Suprapubic skin (tissue), 4 donors: Measurements from ENCODE around the gene SYT1. TPM values are rescaled to one million over a fixed set of nuclear protein-coding genes. Genes with fewer than 3 reads are reported as not detected.

Source experiments
- DNase-seq, 2 donors: peaks; one replicate each; pipeline ENCODE4 v3.0.0-alpha.2; 2019; ENCODE audit warnings: low spot score in 2 of 2
- H3K27ac ChIP-seq: fragments of 200-600 bp; sonication (generic); one replicate; pipeline ENCODE4 v1.5.1; 2019
- H3K27me3 ChIP-seq: fragments of 200-600 bp; sonication (generic); one replicate; pipeline ENCODE4 v1.5.1; 2019
- H3K36me3 ChIP-seq: fragments of 200-600 bp; sonication (generic); one replicate; pipeline ENCODE4 v1.5.1; 2019
- H3K4me1 ChIP-seq: fragments of 200-600 bp; sonication (generic); one replicate; pipeline ENCODE4 v1.5.1; 2019
- H3K4me3 ChIP-seq: fragments of 200-600 bp; sonication (generic); one replicate; pipeline ENCODE4 v1.5.1; 2019; ENCODE audit warnings: mild to moderate bottlenecking
- H3K9me3 ChIP-seq: fragments of 200-600 bp; sonication (generic); one replicate; pipeline ENCODE4 v1.5.1; 2019
- CTCF ChIP-seq, 2 donors: fragments of 200-600 bp in 1 of 2; fragments of 450-650 bp in 1 of 2; sonication (generic) in 1 of 2; IDR thresholded peaks; one replicate each; pipeline ENCODE4 v1.5.1; 2016 to 2019; ENCODE audit warnings: antibody characterized with exemption in 2 of 2, mild to moderate bottlenecking in 1 of 2, moderate library complexity in 1 of 2
- EP300 ChIP-seq: sonication (generic); formaldehyde crosslinking; IDR thresholded peaks from one replicate; pipeline ENCODE4 v1.6.1; 2017; ENCODE audit warnings: antibody characterized with exemption
- POLR2A ChIP-seq, 2 donors: fragments of 450-650 bp; IDR thresholded peaks; one replicate each; pipeline ENCODE4 v1.6.1; 2017; ENCODE audit warnings: antibody characterized with exemption in 2 of 2, mild to moderate bottlenecking in 2 of 2, moderate library complexity in 2 of 2
- POLR2AphosphoS5 ChIP-seq, 3 donors: sonication (generic); formaldehyde crosslinking; IDR thresholded peaks; one replicate each; pipeline ENCODE4 v1.6.1; 2017; ENCODE audit warnings: antibody characterized with exemption in 3 of 3
- WGBS: methylation state at CpG from one replicate; pipeline ENCODE4 v1.1.5; 2018; 5-methylcytosine and 5-hydroxymethylcytosine counted together
- total RNA-seq, 4 donors: library from RNA; depleted of rRNA; stranded (reverse); fragments of >200 nt; gene quantifications; one replicate each; pipeline ENCODE4 v1.1.0, GENCODE V29; 2016

Gene SYT1
- total RNA-seq, 4 donors from 2014 or later = 0.15 to 0.31 TPM; not detected in 2

- no peaks in the 10 kb centered on the region for H3K9me3 ChIP-seq
- no peaks in the 10 kb centered on the region for H3K4me1 ChIP-seq
- H3K27ac ChIP-seq = no peak overlapping the region
- no peaks in the 10 kb centered on the region for H3K27me3 ChIP-seq
- no peak overlapping the region for H3K4me3 ChIP-seq
- WGBS = 62% methylated on average over 2 of the region's 2 CpGs
- DNase-seq = no peak
- TF ChIP-seq CTCF (IDR thresholded peaks at IDR 0.05) (no peak), EP300 (no peak), POLR2A (IDR thresholded peaks at IDR 0.05) (no peak), POLR2AphosphoS5 (IDR thresholded peaks at IDR 0.05) (no peak)
- no peaks in the 10 kb centered on the region for H3K36me3 ChIP-seq
These were observed 444.5 kb downstream of the SYT1 start for GRCh38 chr12:79309039-79309438.

GRCh38 chr12:79317179-79317847, 452.7 kb downstream of the SYT1 start:
- H3K36me3 ChIP-seq = no peaks in the 10 kb centered on the region
- no peaks in the 10 kb centered on the region for H3K9me3 ChIP-seq
- no peak overlapping the region for H3K4me3 ChIP-seq
- no peak overlapping the region for H3K27ac ChIP-seq
- no peaks in the 10 kb centered on the region for H3K4me1 ChIP-seq
- DNase-seq = no peak
- TF ChIP-seq EP300 (no peak), CTCF (IDR thresholded peaks at IDR 0.05) (no peak), POLR2A (IDR thresholded peaks at IDR 0.05) (no peak), POLR2AphosphoS5 (IDR thresholded peaks at IDR 0.05) (no peak)
- H3K27me3 ChIP-seq = no peaks in the 10 kb centered on the region
- 54% methylated on average over 10 of the region's 10 CpGs for WGBS

- TF ChIP-seq CTCF (IDR thresholded peaks at IDR 0.05) (no peak), EP300 (no peak), POLR2AphosphoS5 (IDR thresholded peaks at IDR 0.05) (no peak), POLR2A (IDR thresholded peaks at IDR 0.05) (no peak)
These were observed 458.3 kb downstream of the SYT1 start for GRCh38 chr12:79322905-79323304.

GRCh38 chr12:79324571-79324970, 460.0 kb downstream of the SYT1 start:
- H3K9me3 ChIP-seq = no peaks in the 10 kb centered on the region
- TF ChIP-seq POLR2A (IDR thresholded peaks at IDR 0.05) (no peak), POLR2AphosphoS5 (IDR thresholded peaks at IDR 0.05) (no peak), CTCF (IDR thresholded peaks at IDR 0.05) (no peak), EP300 (no peak)
- DNase-seq = no peak
- no peak overlapping the region for H3K4me3 ChIP-seq
- H3K27me3 ChIP-seq = no peaks in the 10 kb centered on the region
- no peaks in the 10 kb centered on the region for H3K36me3 ChIP-seq
- H3K4me1 ChIP-seq = no peaks in the 10 kb centered on the region
- 68% methylated on average over 3 of the region's 3 CpGs for WGBS
- no peak overlapping the region for H3K27ac ChIP-seq

More at GRCh38 chr12:79322905-79323304, 458.3 kb downstream of the SYT1 start:
- Histone ChIP-seq H3K36me3 (no peaks in the 10 kb centered on the region), H3K27ac (no peak overlapping the region), H3K4me1 (no peaks in the 10 kb centered on the region), H3K27me3 (no peaks in the 10 kb centered on the region), H3K9me3 (no peaks in the 10 kb centered on the region), H3K4me3 (no peak overlapping the region)
- DNase-seq = no peak
- 45% methylated on average over 1 of the region's 1 CpG for WGBS

GRCh38 chr12:79326222-79326621, 461.6 kb downstream of the SYT1 start:
- Histone ChIP-seq H3K9me3 (no peaks in the 10 kb centered on the region), H3K27ac (no peak overlapping the region), H3K4me1 (no peaks in the 10 kb centered on the region), H3K27me3 (no peaks in the 10 kb centered on the region), H3K36me3 (no peaks in the 10 kb centered on the region), H3K4me3 (no peak overlapping the region)
- WGBS = 55% methylated on average over 2 of the region's 2 CpGs
- DNase-seq = no peak
- TF ChIP-seq CTCF (IDR thresholded peaks at IDR 0.05) (no peak), POLR2AphosphoS5 (IDR thresholded peaks at IDR 0.05) (no peak), EP300 (no peak), POLR2A (IDR thresholded peaks at IDR 0.05) (no peak)
